ENCODE results near the gene GPR142.

The GPR142 gene

DNA sequence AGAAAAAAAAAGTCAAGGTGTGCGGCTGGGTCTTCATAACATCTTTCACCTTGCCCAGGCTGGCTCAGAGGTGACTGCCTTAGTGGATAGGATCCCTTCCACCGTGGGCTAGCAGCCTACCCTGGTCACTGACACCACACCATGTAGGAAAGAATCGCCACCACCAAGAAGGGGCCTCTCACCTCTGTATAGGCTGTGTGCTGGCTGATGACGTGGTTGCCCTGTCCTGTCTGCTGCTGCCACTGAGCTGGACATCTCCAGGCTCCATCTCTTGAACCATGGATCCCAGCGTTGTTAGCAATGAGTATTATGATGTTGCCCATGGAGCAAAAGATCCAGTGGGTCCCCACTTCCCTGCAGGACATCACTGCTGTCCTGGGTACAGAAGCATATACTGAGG lies at the start of gene GPR142:
TSS of gene GPR142 (plus strand) at position 301 of the 400 bp plus-strand sequence. CDS start 2,035 bp downstream, outside the sequence.
- DNase-seq (ENCODE audit: low read depth in 2 of 2): no peak

GRCh38 chr17:74318391-74318790 lies 48.9 kb upstream of the GPR142 start:
- DNase-seq (ENCODE audit: low read depth in 2 of 2): no peak

GRCh38 chr17:74324521-74324920 lies 42.8 kb upstream of the GPR142 start:
- no peak for DNase-seq (ENCODE audit: low read depth in 2 of 2)

DNA sequence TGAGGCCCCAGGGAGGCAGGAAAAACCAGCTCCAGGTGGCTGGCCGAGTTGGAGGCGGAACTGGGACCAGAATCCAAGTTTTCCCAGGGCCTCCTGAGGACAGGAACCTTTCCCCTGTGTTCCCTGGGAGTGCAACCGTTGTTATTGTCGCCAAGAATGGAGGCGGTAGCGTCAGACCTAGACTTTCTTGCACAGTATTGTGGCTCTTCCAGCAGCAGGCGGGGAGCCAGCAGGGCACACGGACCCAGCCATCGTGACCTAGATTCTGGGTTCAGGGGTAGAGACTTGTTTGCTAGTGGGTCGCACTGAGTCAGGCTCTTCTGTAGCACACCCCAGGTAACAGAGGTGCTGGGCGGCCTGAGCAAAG lies 41.9 kb upstream of the GPR142 start:
- no peak for DNase-seq (ENCODE audit: low read depth in 2 of 2)

DNA sequence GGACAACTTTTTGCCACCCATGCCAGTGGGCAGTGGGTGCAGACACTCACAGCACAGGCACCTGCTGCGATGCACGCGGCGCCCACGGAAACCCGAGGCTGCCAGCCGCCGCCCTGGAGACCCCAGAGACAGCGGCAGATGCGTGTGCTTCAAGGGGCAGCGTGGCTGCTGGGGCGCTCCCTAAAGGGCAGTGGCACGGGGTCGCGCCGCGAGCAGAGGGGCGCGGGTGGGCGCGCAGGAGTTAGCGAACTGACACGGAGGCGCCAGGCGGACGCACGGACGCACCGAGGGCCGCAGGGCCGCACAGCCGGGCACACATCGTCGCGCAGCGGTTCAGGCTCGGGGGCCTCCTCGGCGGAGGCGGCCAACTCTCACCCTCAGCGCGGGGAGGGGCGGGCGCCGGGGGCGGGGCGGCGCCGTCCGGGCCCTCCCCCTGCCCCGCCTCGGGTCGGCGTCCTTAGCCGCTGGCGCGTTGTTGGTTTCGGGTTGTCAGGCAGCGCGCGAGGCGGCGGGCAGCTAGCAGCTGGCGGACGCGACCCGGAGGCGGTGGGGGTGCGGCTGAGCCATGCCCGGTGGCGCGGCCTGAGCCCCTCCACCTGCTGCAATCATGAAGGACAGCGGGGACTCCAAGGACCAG lies 41.4 kb upstream of the GPR142 start, which contains the start of gene KIF19:
TSS of gene KIF19 (plus strand) at position 484 of the 637 bp plus-strand sequence. CDS start at position 608, 124 bp downstream.
- DNase-seq (ENCODE audit: low read depth in 2 of 2): peak; percentile 16 to 49

DNA sequence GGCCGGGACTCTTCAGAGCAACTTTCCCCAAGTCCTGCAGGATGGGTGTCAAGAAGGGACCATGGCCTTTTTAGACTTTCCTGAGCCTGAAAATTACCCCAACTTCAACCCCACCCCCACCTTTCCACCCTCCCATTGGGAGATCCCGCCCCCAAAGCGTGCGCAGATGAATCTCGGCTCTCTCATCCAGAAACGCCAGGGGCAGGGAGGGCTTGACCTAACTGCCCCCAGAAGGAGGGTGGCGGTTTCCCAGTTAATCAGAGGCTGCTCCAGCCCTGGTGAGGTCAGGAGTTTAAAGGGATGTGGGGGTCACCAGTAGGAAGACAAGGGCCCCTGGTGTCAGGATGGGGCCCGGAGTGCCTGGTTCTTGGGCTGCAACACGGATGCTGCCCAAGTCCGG lies 40.8 kb upstream of the GPR142 start:
- no peak for DNase-seq (ENCODE audit: low read depth in 2 of 2)

GRCh38 chr17:74328487-74328886 lies 38.8 kb upstream of the GPR142 start:
- no peak for DNase-seq (ENCODE audit: low read depth in 2 of 2)

GRCh38 chr17:74329378-74329777 lies 37.9 kb upstream of the GPR142 start:
- no peak for DNase-seq (ENCODE audit: low read depth in 2 of 2)

DNA sequence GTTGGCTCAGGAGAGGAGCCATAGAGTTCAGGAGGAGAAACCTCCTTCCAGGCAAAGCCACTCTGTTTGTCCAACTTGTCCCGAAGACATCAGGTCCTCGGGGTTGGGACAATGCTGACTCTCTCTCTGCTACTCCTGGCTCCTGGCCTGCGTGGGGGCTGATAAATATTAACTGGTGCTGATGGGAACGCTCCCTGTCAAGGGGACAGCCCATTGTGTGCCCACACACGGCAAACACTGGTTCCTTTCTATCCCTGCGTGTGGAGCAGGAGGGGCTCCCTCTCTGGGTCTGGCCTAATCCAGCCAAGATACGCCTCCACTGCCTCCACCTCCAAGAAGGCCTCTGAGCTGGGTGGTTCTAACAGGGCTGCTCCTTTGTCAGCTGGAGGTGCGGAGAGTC lies 36.9 kb upstream of the GPR142 start:
- no peak for DNase-seq (ENCODE audit: low read depth in 2 of 2)

- DNase-seq (ENCODE audit: low read depth in 2 of 2): no peak
Measured at GRCh38 chr17:74332017-74332650, 35.2 kb upstream of the GPR142 start.

DNA sequence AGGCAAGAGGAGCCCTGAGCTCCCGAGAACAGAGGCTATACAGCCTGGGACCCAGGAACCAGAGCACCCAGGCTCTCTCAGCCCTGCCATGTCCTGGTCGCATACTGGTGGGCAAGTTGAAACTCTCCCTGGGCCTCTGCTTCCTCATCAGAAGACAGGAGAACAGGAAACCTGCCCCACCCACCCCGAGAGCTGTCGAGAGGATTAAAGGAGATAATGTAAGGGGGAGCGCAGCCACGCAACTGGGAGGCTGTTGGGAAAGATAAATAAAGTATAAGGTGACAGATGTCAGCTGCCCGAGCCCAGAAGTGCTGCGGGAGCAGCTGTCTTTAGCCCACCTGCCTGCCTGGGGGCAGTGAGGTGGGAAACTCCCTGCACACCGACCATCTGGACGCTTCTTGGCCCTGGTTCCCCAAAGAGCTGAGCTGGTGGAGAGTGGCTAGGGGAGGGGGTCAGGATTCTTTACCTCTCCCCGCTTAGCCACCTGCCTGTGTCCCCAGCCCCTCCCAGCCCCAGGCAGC lies 34.5 kb upstream of the GPR142 start:
- no peak for DNase-seq (ENCODE audit: low read depth in 2 of 2)

DNA sequence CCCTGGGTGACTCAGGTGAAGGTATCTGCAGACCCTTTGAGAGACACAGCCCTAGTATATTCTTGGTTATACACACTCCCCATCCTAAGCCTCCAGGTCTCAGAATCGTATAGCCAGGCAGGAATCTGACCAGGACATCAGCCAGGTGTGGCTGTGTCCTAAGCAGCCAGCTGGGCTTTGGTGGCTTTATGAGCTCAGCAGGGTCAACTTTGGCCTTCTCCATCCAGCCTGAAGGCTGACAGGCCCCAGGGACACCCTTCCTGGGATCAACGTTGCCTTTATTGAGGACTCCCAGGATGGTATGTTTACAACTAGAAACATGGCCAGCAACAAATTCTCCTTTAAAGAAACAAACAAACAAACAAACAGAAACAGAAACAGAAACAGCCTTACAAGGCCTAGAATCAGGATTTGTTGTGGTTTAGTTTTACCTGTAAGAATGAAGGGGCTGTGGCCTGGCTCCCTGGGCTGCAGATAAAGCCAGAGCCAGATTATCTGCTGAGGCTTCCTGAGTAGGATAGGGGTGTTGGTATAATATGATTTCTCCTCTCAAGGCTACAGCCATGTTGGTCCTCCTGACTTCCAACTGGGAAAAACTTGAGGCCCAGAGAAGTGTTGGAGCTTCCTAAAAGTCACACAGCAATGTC lies 32.8 kb upstream of the GPR142 start:
- DNase-seq (ENCODE audit: low read depth in 2 of 2): no peak

DNA sequence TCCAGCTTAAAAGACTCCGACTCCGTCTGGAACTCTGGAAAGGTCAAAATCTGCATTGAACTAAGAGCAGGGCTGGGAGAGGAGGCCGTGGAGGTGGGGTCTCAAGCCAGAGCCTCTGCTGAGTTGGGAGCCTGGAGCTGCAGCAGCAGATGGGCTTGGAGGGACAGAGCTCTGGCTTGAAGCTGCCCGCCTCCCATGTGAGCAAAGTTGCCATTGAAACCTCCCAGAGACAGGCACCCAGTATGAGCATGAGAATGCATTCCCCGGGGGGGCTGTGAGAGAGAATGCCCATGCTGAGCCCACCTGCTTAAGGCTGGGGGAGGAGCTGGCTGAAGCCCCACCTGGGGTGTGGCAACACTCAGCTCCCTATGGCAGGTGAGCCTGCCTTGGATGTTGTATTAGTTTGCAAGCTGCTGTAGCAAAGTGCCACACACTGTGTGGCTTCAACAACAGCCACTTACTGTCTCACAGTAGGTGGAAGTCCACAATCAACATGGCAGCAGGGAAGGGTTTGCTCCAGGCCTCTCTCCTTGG lies 31.7 kb upstream of the GPR142 start:
- no peak for DNase-seq (ENCODE audit: low read depth in 2 of 2)

GRCh38 chr17:74336307-74336706 lies 31.0 kb upstream of the GPR142 start:
- DNase-seq (ENCODE audit: low read depth in 2 of 2): no peak

- DNase-seq (ENCODE audit: low read depth in 2 of 2): no peak
Measured at GRCh38 chr17:74337834-74338500, 29.3 kb upstream of the GPR142 start.

GRCh38 chr17:74339537-74340195 lies 27.6 kb upstream of the GPR142 start:
- DNase-seq (ENCODE audit: low read depth in 2 of 2): no peak

GRCh38 chr17:74340470-74341023 lies 26.8 kb upstream of the GPR142 start:
- DNase-seq (ENCODE audit: low read depth in 2 of 2): no peak

DNA sequence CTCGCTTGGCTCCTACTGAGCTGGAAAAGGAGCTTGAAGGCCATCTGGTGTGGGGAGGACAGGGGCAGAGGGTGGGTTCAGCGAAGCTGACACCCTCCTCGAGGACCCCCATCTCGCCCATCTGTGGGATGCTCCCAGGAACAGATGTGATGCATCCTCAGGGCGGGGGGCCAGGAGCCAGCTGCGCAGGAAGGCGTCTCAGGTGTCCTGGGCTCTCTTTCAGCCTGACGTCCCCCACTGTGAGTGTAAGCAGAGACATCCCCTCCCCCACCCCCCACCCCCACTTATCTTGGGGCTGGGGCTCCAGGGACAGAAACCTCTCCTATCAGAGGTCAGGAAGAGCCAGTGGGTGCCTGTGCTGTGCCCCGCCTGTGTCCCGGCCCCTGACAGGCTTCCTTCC lies 25.1 kb upstream of the GPR142 start:
- no peak for DNase-seq (ENCODE audit: low read depth in 2 of 2)

GRCh38 chr17:74343121-74343520 lies 24.2 kb upstream of the GPR142 start:
- no peak for DNase-seq (ENCODE audit: low read depth in 2 of 2)

GRCh38 chr17:74343526-74344284 lies 23.6 kb upstream of the GPR142 start:
- no peak for DNase-seq (ENCODE audit: low read depth in 2 of 2)
